ENCODE measurements around the gene CYB561. TPM values are rescaled to one million over a fixed set of nuclear protein-coding genes. Genes with fewer than 3 reads are reported as not detected.

Gene CYB561
- total and polyA plus RNA-seq, 10 of the 15 experiments (the other 5 are each of a cell fraction or from before 2014, with no cell fraction given), result 0.52 to 6.9 (median 2.5) TPM

- POLR2A ChIA-PET, result interaction anchor here (0.7 to 1.3 kb wide), 2 partner anchors 172 to 308 kb away, joined by 4 to 5 read pairs; no protein-coding TSS in a partner anchor
- H3K9me3 ChIP-seq (replicated peaks; ENCODE audit: control insufficient read depth, insufficient read depth, low read length), result no peaks in the 10 kb centered on the region
- FAIRE-seq, result no peak
- SMC1A ChIA-PET (ENCODE audit: uncharacterized antibody, unreplicated experiment), result interaction anchor here (1.0 to 1.7 kb wide), 4 partner anchors 14 to 164 kb away, joined by 3 to 7 read pairs (median 4); no protein-coding TSS in a partner anchor
- H3K36me3 ChIP-seq (ENCODE audit: control insufficient read depth in 2 of 2, insufficient read depth in 2 of 2, low read length in 1 of 2), result no peaks in the 10 kb centered on the region
- no peak for DNase-seq (ENCODE audit: low read depth, low spot score)
- intact Hi-C loops (cut with micrococcal nuclease; ENCODE audit: unreplicated experiment) (no loop called here), in situ Hi-C loops (cut with MboI) (loop anchor here (25.0 kb wide), 1 partner anchor 390 kb away; the partner anchor contains the start of genes FTSJ3, PSMC5 and SMARCD2)
- BruUV-seq (replicated peaks), result no TSS peak
- RAD21 ChIA-PET (ENCODE audit: unreplicated experiment), result interaction anchor here (2.2 kb wide), 1 partner anchor 164 kb away, joined by 6 read pairs; no protein-coding TSS in a partner anchor
- H3K27ac ChIP-seq (ENCODE audit: control insufficient read depth, insufficient read depth), result peak overlapping the region; percentile 64; the same call in 1 of the 2 replicates
- CTCF ChIA-PET, result interaction anchor here (0.6 to 7.7 kb wide), 5 partner anchors 22 to 165 kb away, joined by 3 to 43 read pairs (median 6); no protein-coding TSS in a partner anchor
- ATAC-seq, result no peak
- no peak for TF ChIP-seq POU2F2 (IDR thresholded peaks at IDR 0.05; ENCODE audit: borderline replicate concordance, low read depth, low read length)
- no peak for TF ChIP-seq PML (IDR thresholded peaks at IDR 0.05; ENCODE audit: low read length)
- TF ChIP-seq PAX8 (IDR thresholded peaks at IDR 0.05), result no peak
- no peak for TF ChIP-seq MTA2 (IDR thresholded peaks at IDR 0.05; ENCODE audit: low read depth)
- no peak for TF ChIP-seq JUND (IDR thresholded peaks at IDR 0.05; ENCODE audit: low read depth, low read length)
- TF ChIP-seq RAD51 (IDR thresholded peaks at IDR 0.05), result no peak
- TF ChIP-seq HSF1 (IDR thresholded peaks at IDR 0.05; ENCODE audit: low read depth, low read length), result no peak
- no peak for TF ChIP-seq KAT2A (conservative IDR thresholded peaks at IDR 0.05; ENCODE audit: control insufficient read depth, low read depth, low read length)
- no peak for TF ChIP-seq FOXM1 (IDR thresholded peaks at IDR 0.05; ENCODE audit: low read depth, low read length)
- TF ChIP-seq ETV6 (conservative IDR thresholded peaks at IDR 0.05 in 1 of 2, IDR thresholded peaks at IDR 0.05 in 1 of 2; ENCODE audit: borderline replicate concordance in 1 of 2, low read depth in 1 of 2), result no peak
- no peak for TF ChIP-seq MTA3 (IDR thresholded peaks at IDR 0.05; ENCODE audit: borderline replicate concordance, low read length)
- H3K79me2 ChIP-seq (ENCODE audit: control insufficient read depth, insufficient read depth, low read length), result no peaks in the 10 kb centered on the region
- peak overlapping the region; percentile 81 for H2AFZ ChIP-seq (ENCODE audit: control insufficient read depth, low read depth, low read length)
- peaks cover 14% of the 10 kb centered on the region for H3K4me1 ChIP-seq (ENCODE audit: control insufficient read depth, insufficient read depth, low read length)
- peak overlapping the region; percentile 73 for H3K4me2 ChIP-seq (ENCODE audit: control insufficient read depth, insufficient read depth)
- WGBS (ENCODE audit: insufficient coverage, insufficient replicate concordance, low lambda C conversion rate, missing lambda C conversion rate), result 77% methylated on average over 11 of the region's 12 CpGs
- peak overlapping the region; percentile 80; the same call in 1 of the 2 replicates for H3K4me3 ChIP-seq
- no peaks in the 10 kb centered on the region for H4K20me1 ChIP-seq (ENCODE audit: control insufficient read depth, insufficient read depth)
- peak overlapping the region; percentile 76 for H3K9ac ChIP-seq (ENCODE audit: control insufficient read depth, insufficient read depth, low read length)
- no peaks in the 10 kb centered on the region for H3K27me3 ChIP-seq (replicated peaks in 1 of 2; ENCODE audit: control insufficient read depth in 2 of 2, insufficient read depth in 2 of 2, low read length in 1 of 2)
Observed at GRCh38 chr17:63447471-63448009, 1.4 kb upstream of the CYB561 start.

All from GM12878 (cell line).